ENCODE data around the gene SSB.
"Not testable (repeated sequence)": the region's sequence is repeated elsewhere in the genome, so short reads cannot be mapped to it uniquely, and the experiment has no call there.

SSB gene

DNA sequence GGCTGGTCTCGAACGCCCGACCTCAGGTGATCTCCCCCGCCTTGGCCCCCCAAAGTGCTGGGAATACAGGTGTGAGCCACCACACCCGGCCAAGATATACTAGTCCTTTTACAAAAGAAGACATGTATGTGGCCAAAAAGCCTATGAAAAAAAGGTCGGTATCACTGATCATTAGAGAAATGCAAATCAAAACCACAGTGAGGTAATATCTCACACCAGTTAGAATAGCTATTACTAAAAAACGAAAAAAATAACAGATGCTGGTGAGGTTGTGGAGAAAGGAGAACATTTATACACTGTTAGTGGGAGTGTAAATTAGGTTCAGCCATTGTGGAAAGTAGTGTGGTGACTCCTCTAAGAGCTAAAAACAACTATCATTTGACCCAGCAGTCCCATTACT lies 38.7 kb upstream of the SSB start:
- no peak overlapping the region for H3K4me3 ChIP-seq (ENCODE audit: low read depth, low read length)
- TF ChIP-seq CTCF (IDR thresholded peaks at IDR 0.05; ENCODE audit: low read depth, low read length, missing control alignments): no peak
- no peak for DNase-seq (ENCODE audit: low read depth)
- in situ Hi-C loops (cut with HindIII; ENCODE audit: low sequenced_read_pairs): no loop called here

DNA sequence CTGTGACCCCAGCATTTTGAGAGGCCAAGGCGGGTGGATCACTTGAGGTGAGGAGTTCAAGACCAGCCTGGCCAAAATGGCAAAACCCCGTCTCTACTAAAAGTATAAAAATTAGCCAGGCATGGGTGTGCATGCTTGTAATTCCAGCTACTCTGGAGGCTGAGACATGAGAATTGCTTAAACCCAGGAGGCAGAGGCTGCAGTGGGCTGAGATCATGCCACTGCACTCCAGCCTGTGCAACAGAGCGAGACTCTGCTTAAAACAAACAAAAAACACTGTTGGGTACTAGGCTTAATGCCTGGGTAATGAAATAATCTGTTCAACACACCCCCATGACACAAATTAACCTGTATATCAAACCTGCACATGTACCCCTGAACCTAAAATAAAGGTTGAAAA lies 37.9 kb upstream of the SSB start:
- DNase-seq (ENCODE audit: low read depth); in situ Hi-C loops (cut with HindIII; ENCODE audit: low sequenced_read_pairs); H3K4me3 ChIP-seq (ENCODE audit: low read depth, low read length): not testable (repeated sequence)

- in situ Hi-C loops (cut with HindIII; ENCODE audit: low sequenced_read_pairs): no loop called here
- no peak for DNase-seq (ENCODE audit: low read depth)
- no peak overlapping the region for H3K4me3 ChIP-seq (ENCODE audit: low read depth, low read length)
- no peak for TF ChIP-seq CTCF (IDR thresholded peaks at IDR 0.05; ENCODE audit: low read depth, low read length, missing control alignments)
Observed at GRCh38 chr2:169761251-169761969, 37.3 kb upstream of the SSB start.

DNA sequence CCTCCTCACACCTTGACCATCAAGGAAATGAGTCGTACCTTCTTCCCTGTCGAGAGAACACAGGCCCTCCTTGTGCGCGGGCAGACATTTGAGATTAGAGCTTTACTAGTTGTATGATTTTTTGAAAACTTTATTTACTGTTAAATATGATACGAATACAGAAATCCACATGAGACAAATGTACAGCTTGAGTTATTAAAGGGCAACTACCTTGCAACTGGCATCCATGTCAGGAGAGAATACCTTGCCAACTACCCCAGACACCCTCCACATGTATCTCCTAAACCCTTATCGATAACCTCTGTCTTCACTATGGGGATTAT lies 36.7 kb upstream of the SSB start:
- no peak for DNase-seq (ENCODE audit: low read depth)
- in situ Hi-C loops (cut with HindIII; ENCODE audit: low sequenced_read_pairs): no loop called here
- H3K4me3 ChIP-seq (ENCODE audit: low read depth, low read length): no peak overlapping the region
- TF ChIP-seq CTCF (IDR thresholded peaks at IDR 0.05; ENCODE audit: low read depth, low read length, missing control alignments): no peak

- no peak overlapping the region for H3K4me3 ChIP-seq (ENCODE audit: low read depth, low read length)
- no peak for TF ChIP-seq CTCF (IDR thresholded peaks at IDR 0.05; ENCODE audit: low read depth, low read length, missing control alignments)
- in situ Hi-C loops (cut with HindIII; ENCODE audit: low sequenced_read_pairs): no loop called here
- DNase-seq (ENCODE audit: low read depth): peak; percentile 51
Observed at GRCh38 chr2:169765523-169765922, 33.1 kb upstream of the SSB start.

DNA sequence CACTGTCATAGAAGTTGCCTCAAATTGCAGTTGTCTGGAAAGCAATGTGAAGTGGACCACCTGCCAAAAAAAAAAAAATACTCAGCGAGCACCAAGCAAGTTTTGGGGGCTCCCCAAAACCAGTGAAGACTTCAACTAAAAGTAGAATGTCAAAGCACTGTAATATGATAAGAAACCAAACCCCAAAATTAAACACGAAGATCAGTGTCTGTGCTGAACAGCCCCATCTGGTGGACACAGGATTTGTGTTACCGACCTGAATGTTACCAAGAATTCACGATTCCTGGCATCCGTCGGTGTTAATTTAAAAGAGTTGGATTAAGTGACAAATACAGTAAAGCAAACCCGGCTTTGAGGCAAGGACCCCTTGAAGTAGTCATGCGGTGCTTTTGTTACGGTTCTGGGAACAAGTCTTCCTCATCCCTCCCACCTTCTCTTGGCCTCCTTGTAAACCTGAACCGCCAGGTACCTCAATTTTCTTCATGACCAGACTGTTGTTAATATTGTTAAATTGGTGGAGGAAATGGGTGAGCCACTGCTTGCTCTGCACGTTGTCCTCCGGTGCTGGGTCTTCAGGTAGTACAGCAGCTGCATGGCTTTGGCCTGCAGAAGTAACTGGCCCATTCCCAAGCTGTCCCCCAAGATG lies 31.3 kb upstream of the SSB start:
- peak; percentile 76 for TF ChIP-seq CTCF (IDR thresholded peaks at IDR 0.05; ENCODE audit: low read depth, low read length, missing control alignments)
- DNase-seq (ENCODE audit: low read depth): no peak
- in situ Hi-C loops (cut with HindIII; ENCODE audit: low sequenced_read_pairs): no loop called here
- no peak overlapping the region for H3K4me3 ChIP-seq (ENCODE audit: low read depth, low read length)

DNA sequence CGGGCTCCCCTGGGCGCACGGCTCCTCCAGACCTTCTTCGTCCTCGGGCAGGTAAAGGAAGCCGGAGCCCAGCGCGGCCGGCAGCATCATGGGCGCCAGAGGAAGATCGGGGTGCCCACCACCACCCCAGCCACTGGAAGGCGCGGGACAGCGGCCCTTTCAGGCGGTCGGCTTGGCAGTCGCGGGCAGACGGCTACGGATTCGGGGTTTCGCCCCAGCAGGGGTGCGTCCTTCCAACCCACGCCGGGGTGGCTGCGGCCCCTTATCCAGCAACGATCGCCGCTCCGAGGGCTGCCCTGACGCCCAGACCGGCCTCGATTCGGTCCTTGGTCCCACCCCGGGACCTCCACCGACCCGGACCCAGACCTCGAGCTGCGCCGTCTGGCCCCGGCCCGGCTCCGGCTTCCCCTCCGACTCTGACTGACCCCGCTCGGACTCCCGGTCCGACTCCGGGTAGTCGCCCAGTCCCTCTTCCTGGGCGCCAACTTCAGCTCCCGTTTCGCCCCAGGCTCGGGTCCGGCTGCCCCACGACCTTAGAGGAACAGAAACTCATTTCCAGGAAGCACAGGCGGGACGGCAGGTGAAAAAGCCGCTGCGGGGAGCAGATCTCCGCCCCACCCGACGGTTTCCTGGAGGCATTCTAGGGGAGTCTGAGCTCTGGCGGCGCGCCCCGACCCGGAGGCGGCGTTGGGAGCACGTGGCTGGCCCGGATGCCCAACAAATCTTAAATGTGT lies 30.2 kb upstream of the SSB start:
- TF ChIP-seq CTCF (IDR thresholded peaks at IDR 0.05; ENCODE audit: low read depth, low read length, missing control alignments): no peak
- in situ Hi-C loops (cut with HindIII; ENCODE audit: low sequenced_read_pairs): no loop called here
- DNase-seq (ENCODE audit: low read depth): no peak
- peak overlapping the region; percentile 15 for H3K4me3 ChIP-seq (ENCODE audit: low read depth, low read length)
